ENCODE results near the gene RNF207. TPM values are rescaled to one million over a fixed set of nuclear protein-coding genes. Genes with fewer than 3 reads are reported as not detected.

The RNF207 gene
- total RNA-seq, 1 donor from 2014 or later, result 3.1 TPM

- H3K27ac Mint-ChIP-seq, result no peak overlapping the region
- no peak overlapping the region for H3K27ac ChIP-seq
- TF ChIP-seq CTCF (IDR thresholded peaks at IDR 0.05), result no peak
- no peak for TF ChIP-seq EZH2 (IDR thresholded peaks at IDR 0.05)
- TF ChIP-seq EZH2phosphoT487 (IDR thresholded peaks at IDR 0.05), result no peak
- peaks cover 12% of the 10 kb centered on the region for H3K27me3 Mint-ChIP-seq (ENCODE audit: insufficient read depth, low read depth)
- no peaks in the 10 kb centered on the region for H4K20me1 ChIP-seq (ENCODE audit: low read depth)
- H3K4me1 Mint-ChIP-seq, result no peaks in the 10 kb centered on the region
- no peaks in the 10 kb centered on the region for H3K36me3 ChIP-seq
- H3K9me3 ChIP-seq (ENCODE audit: low read depth), result no peaks in the 10 kb centered on the region
- H3K4me2 ChIP-seq, result no peak overlapping the region
- no peak overlapping the region for H3K4me3 Mint-ChIP-seq
- no peaks in the 10 kb centered on the region for H3K36me3 Mint-ChIP-seq
- H3K79me2 ChIP-seq (ENCODE audit: low read depth), result no peaks in the 10 kb centered on the region
- H3K4me1 ChIP-seq, result no peaks in the 10 kb centered on the region
- no peak overlapping the region for H3K4me3 ChIP-seq
- no peak for DNase-seq (ENCODE audit: low spot score)
- H3K9ac ChIP-seq, result no peak overlapping the region
- no peaks in the 10 kb centered on the region for H3K9me3 Mint-ChIP-seq
- H3K27me3 ChIP-seq, result peaks cover 11% of the 10 kb centered on the region
- H3F3A ChIP-seq (ENCODE audit: low read depth), result no peaks in the 10 kb centered on the region
- H2AFZ ChIP-seq (replicated peaks), result no peak overlapping the region
Observed at GRCh38 chr1:6170742-6171201, 35.1 kb upstream of the RNF207 start.

GRCh38 chr1:6171548-6172124 is 34.3 kb upstream of the RNF207 start:
- Histone ChIP-seq H3K27ac (no peak overlapping the region), H4K20me1 (ENCODE audit: low read depth) (no peaks in the 10 kb centered on the region), H3K4me1 (no peaks in the 10 kb centered on the region), H3K79me2 (ENCODE audit: low read depth) (no peaks in the 10 kb centered on the region), H3F3A (ENCODE audit: low read depth) (no peaks in the 10 kb centered on the region), H3K27me3 (peaks cover 19% of the 10 kb centered on the region), H3K36me3 (no peaks in the 10 kb centered on the region), H3K4me3 (no peak overlapping the region), H3K4me2 (no peak overlapping the region), H2AFZ (replicated peaks) (no peak overlapping the region), H3K9me3 (ENCODE audit: low read depth) (no peaks in the 10 kb centered on the region), H3K9ac (no peak overlapping the region)
- H3K9me3 Mint-ChIP-seq, result no peaks in the 10 kb centered on the region
- H3K27ac Mint-ChIP-seq, result no peak overlapping the region
- H3K4me3 Mint-ChIP-seq, result peak overlapping the region; percentile 54
- H3K27me3 Mint-ChIP-seq (ENCODE audit: insufficient read depth, low read depth), result peaks cover 11% of the 10 kb centered on the region
- peak; percentile 62 for DNase-seq (ENCODE audit: low spot score)
- no peaks in the 10 kb centered on the region for H3K4me1 Mint-ChIP-seq
- H3K36me3 Mint-ChIP-seq, result no peaks in the 10 kb centered on the region
- TF ChIP-seq EZH2phosphoT487 (IDR thresholded peaks at IDR 0.05) (no peak), CTCF (IDR thresholded peaks at IDR 0.05) (peak; percentile 62)

GRCh38 chr1:6172549-6172948 is 33.4 kb upstream of the RNF207 start:
- TF ChIP-seq EZH2 (IDR thresholded peaks at IDR 0.05) (no peak), CTCF (IDR thresholded peaks at IDR 0.05) (no peak), EZH2phosphoT487 (IDR thresholded peaks at IDR 0.05) (no peak)
- H3K36me3 ChIP-seq, result no peaks in the 10 kb centered on the region
- no peaks in the 10 kb centered on the region for H3K9me3 ChIP-seq (ENCODE audit: low read depth)
- Mint-ChIP-seq H3K27ac (no peak overlapping the region), H3K4me3 (peak overlapping the region; percentile 17), H3K36me3 (no peaks in the 10 kb centered on the region), H3K9me3 (no peaks in the 10 kb centered on the region), H3K27me3 (ENCODE audit: insufficient read depth, low read depth) (peaks cover 18% of the 10 kb centered on the region), H3K4me1 (no peaks in the 10 kb centered on the region)
- no peaks in the 10 kb centered on the region for H3K4me1 ChIP-seq
- H3K79me2 ChIP-seq (ENCODE audit: low read depth), result no peaks in the 10 kb centered on the region
- no peak overlapping the region for H3K27ac ChIP-seq
- no peak overlapping the region for H2AFZ ChIP-seq (replicated peaks)
- peaks cover 3% of the 10 kb centered on the region for H4K20me1 ChIP-seq (ENCODE audit: low read depth)
- no peak overlapping the region for H3K9ac ChIP-seq
- H3F3A ChIP-seq (ENCODE audit: low read depth), result no peaks in the 10 kb centered on the region
- H3K4me2 ChIP-seq, result no peak overlapping the region
- H3K27me3 ChIP-seq, result peaks cover 28% of the 10 kb centered on the region
- H3K4me3 ChIP-seq, result no peak overlapping the region
- DNase-seq (ENCODE audit: low spot score), result no peak
